PC-3 (cell line): Measurements from ENCODE around the gene MYO5C. TPM values are rescaled to one million over a fixed set of nuclear protein-coding genes. Genes with fewer than 3 reads are reported as not detected.

ENCODE experiments used
- ATAC-seq: fragments of 200-7000 bp; cut with Tn5 transposase; 2 replicates; pipeline ENCODE4 v1.9.1; 2020; ENCODE audit warnings: mild to moderate bottlenecking, moderate library complexity
- BruUV-seq: library from RNA; stranded (reverse); fragments of 400-500 nt; replicated peaks from 2 replicates; lab custom pipeline; 2021; lab: Mats Ljungman, UMichigan
- CTCF ChIA-PET: fragments of 300-600 bp; sonication (Branson Sonifier 250); formaldehyde crosslinking; loops from one replicate; lab custom pipeline; 2022; ENCODE audit warnings: antibody characterized with exemption; lab: Charles Lee
- POLR2A ChIA-PET: fragments of 300-600 bp; sonication (Branson Sonifier 250); formaldehyde crosslinking; loops from one replicate; lab custom pipeline; 2022; ENCODE audit warnings: antibody characterized with exemption; ENCODE audit not compliant: unreplicated experiment; lab: Charles Lee
- DNase-seq: peaks from one replicate; pipeline ENCODE4 v3.0.0-alpha.2; 2015
- H2AFZ ChIP-seq: fragments of 300-600 bp; sonication (generic); 2 replicates; pipeline ENCODE4 v1.6.0; 2016; ENCODE audit warnings: antibody characterized with exemption, low read length
- H3F3A ChIP-seq: fragments of 300-600 bp; sonication (generic); one replicate; pipeline ENCODE4 v1.6.0; 2017; ENCODE audit warnings: antibody characterized with exemption, low read length, control low read depth, mild to moderate bottlenecking; ENCODE audit not compliant: unreplicated experiment
- H3K27ac ChIP-seq: fragments of 300-600 bp; sonication (generic); 2 replicates; pipeline ENCODE4 v1.5.1; 2016; ENCODE audit warnings: mild to moderate bottlenecking, low read length
- H3K27me3 ChIP-seq: fragments of 300-600 bp; sonication (generic); 2 replicates; pipeline ENCODE4 v1.6.1; 2016; ENCODE audit warnings: low read length, mixed read lengths
- H3K36me3 ChIP-seq: fragments of 300-600 bp; sonication (generic); 2 replicates; pipeline ENCODE4 v1.6.1; 2016; ENCODE audit warnings: low read depth, mixed run types, low read length, mixed read lengths
- H3K4me1 ChIP-seq: fragments of 300-600 bp; sonication (generic); 2 replicates; pipeline ENCODE4 v1.5.1; 2016; ENCODE audit warnings: low read length; ENCODE audit not compliant: insufficient read depth
- H3K4me2 ChIP-seq: fragments of 300-600 bp; sonication (generic); 2 replicates; pipeline ENCODE4 v1.6.0; 2016; ENCODE audit warnings: low read length
- H3K4me3 ChIP-seq: fragments of 300-600 bp; sonication (generic); 2 replicates; pipeline ENCODE4 v1.5.1; 2016; ENCODE audit warnings: mild to moderate bottlenecking, low read length, mixed read lengths
- H3K79me2 ChIP-seq: fragments of 300-600 bp; sonication (generic); 2 replicates; pipeline ENCODE4 v1.6.1; 2017; ENCODE audit warnings: low read length, mixed read lengths
- H3K9ac ChIP-seq: fragments of 300-600 bp; sonication (generic); 2 replicates; pipeline ENCODE4 v1.6.0; 2016; ENCODE audit warnings: mild to moderate bottlenecking, low read length
- H3K9me2 ChIP-seq: fragments of 300-600 bp; sonication (generic); replicated peaks from 2 replicates; pipeline ENCODE4 v1.6.1; 2016; ENCODE audit warnings: mixed run types, low read length, mixed read lengths
- H3K9me3 ChIP-seq: fragments of 300-600 bp; sonication (generic); 2 replicates; pipeline ENCODE4 v1.6.1; 2016; ENCODE audit warnings: low read length, mixed read lengths
- H4K20me1 ChIP-seq: fragments of 300-600 bp; sonication (generic); 2 replicates; pipeline ENCODE4 v1.6.1; 2016; ENCODE audit warnings: low read length, mixed read lengths
- CTCF ChIP-seq: fragments of 300-600 bp; sonication (generic); conservative IDR thresholded peaks from 2 replicates; pipeline ENCODE4 v1.5.1; 2017; ENCODE audit warnings: antibody characterized with exemption, low read depth, mild to moderate bottlenecking, low read length
- EZH2 ChIP-seq: fragments of 300-600 bp; sonication (generic); IDR thresholded peaks from one replicate; pipeline ENCODE4 v1.6.1; 2017; ENCODE audit warnings: antibody characterized with exemption, mild to moderate bottlenecking, low read length; ENCODE audit not compliant: unreplicated experiment
- EZH2phosphoT487 ChIP-seq: fragments of 300-600 bp; sonication (generic); IDR thresholded peaks from 2 replicates; pipeline ENCODE4 v1.6.1; 2018; ENCODE audit warnings: mild to moderate bottlenecking, antibody characterized with exemption, low read length, borderline replicate concordance
- intact Hi-C: fragments of 100-400 bp; cut with micrococcal nuclease; formaldehyde crosslinking; loops from 2 replicates; pipeline ENCODE4 v1.9.0; 2023
- total RNA-seq: library from RNA; depleted of rRNA; stranded (reverse); fragments of >200 nt; gene quantifications from 2 replicates; pipeline ENCODE4 v1.2.3, GENCODE V29; 2014

Gene MYO5C
- total RNA-seq, 1 experiment from 2014 or later: 17.7 TPM

- ChIA-PET POLR2A (interaction anchor here (0.5 kb wide), 1 partner anchor 152 kb away, joined by 5 read pairs; no protein-coding TSS in a partner anchor), CTCF (no interaction called here)
- TF ChIP-seq EZH2phosphoT487: no peak
- no peaks in the 10 kb centered on the region for H3K79me2 ChIP-seq
- H3K27me3 ChIP-seq: no peaks in the 10 kb centered on the region
- ATAC-seq (no peak), DNase-seq (no peak)
- peaks cover 15% of the 10 kb centered on the region; the same call in 1 of the 2 replicates for H3K36me3 ChIP-seq
- no peaks in the 10 kb centered on the region for H3K4me1 ChIP-seq
- H4K20me1 ChIP-seq: no peaks in the 10 kb centered on the region
- no peak overlapping the region for H3K9ac ChIP-seq
- no peaks in the 10 kb centered on the region for H3K9me2 ChIP-seq
- H3F3A ChIP-seq: no peaks in the 10 kb centered on the region
- BruUV-seq: no TSS peak
- intact Hi-C loops: no loop called here
- H3K4me3 ChIP-seq: no peak overlapping the region
- no peak overlapping the region for H2AFZ ChIP-seq
- no peaks in the 10 kb centered on the region for H3K9me3 ChIP-seq
- H3K27ac ChIP-seq: no peak overlapping the region
- H3K4me2 ChIP-seq: no peak overlapping the region
Measured at GRCh38 chr15:52232327-52232726, 63.3 kb downstream of the MYO5C start.

- TF ChIP-seq EZH2 (no peak), CTCF (no peak), EZH2phosphoT487 (no peak)
- H3K9me3 ChIP-seq: no peaks in the 10 kb centered on the region
- H4K20me1 ChIP-seq: no peaks in the 10 kb centered on the region
- ATAC-seq (peak; percentile 58), DNase-seq (no peak)
- no peaks in the 10 kb centered on the region for H3K9me2 ChIP-seq
- BruUV-seq: no TSS peak
- POLR2A ChIA-PET: no interaction called here
- no peak overlapping the region for H2AFZ ChIP-seq
- no peak overlapping the region for H3K27ac ChIP-seq
- H3K79me2 ChIP-seq: no peaks in the 10 kb centered on the region
- H3K4me3 ChIP-seq: no peak overlapping the region
- H3K9ac ChIP-seq: no peak overlapping the region
- no peak overlapping the region for H3K4me2 ChIP-seq
- no peaks in the 10 kb centered on the region for H3K4me1 ChIP-seq
- no peaks in the 10 kb centered on the region for H3F3A ChIP-seq
- no peaks in the 10 kb centered on the region for H3K27me3 ChIP-seq
- H3K36me3 ChIP-seq: peaks cover 17% of the 10 kb centered on the region; the same call in 1 of the 2 replicates
- intact Hi-C loops: no loop called here
- CTCF ChIA-PET: interaction anchor here (0.7 kb wide), 1 partner anchor 258 kb away, joined by 4 read pairs; no protein-coding TSS in a partner anchor
Measured at GRCh38 chr15:52230073-52230472, 65.5 kb downstream of the MYO5C start.

- POLR2A ChIA-PET: interaction anchor here (0.6 kb wide), 1 partner anchor 24 kb away, joined by 3 read pairs; no protein-coding TSS in a partner anchor
- BruUV-seq: no TSS peak
- H2AFZ ChIP-seq: no peak overlapping the region
Measured at GRCh38 chr15:52228921-52229320, 66.7 kb downstream of the MYO5C start.

More at GRCh38 chr15:52228921-52229320, 66.7 kb downstream of the MYO5C start:
- no peak for ATAC-seq
- Histone ChIP-seq H3K79me2 (no peaks in the 10 kb centered on the region), H3K9me2 (no peaks in the 10 kb centered on the region), H3K27ac (no peak overlapping the region), H3K27me3 (no peaks in the 10 kb centered on the region), H3K9me3 (no peaks in the 10 kb centered on the region), H3K4me2 (no peak overlapping the region), H3K36me3 (peaks cover 22% of the 10 kb centered on the region; the same call in 1 of the 2 replicates), H3F3A (no peaks in the 10 kb centered on the region), H3K4me1 (no peaks in the 10 kb centered on the region), H3K4me3 (no peak overlapping the region), H4K20me1 (no peaks in the 10 kb centered on the region), H3K9ac (no peak overlapping the region)
- CTCF ChIA-PET: no interaction called here
- intact Hi-C loops: no loop called here
- DNase-seq: peak; percentile 11
- TF ChIP-seq EZH2phosphoT487: no peak
